LNCaP clone FGC (cell line): ENCODE data around the gene CTSC.

ENCODE experiments used
- DNase-seq: peaks from one replicate; pipeline ENCODE4 v3.0.0-alpha.2; 2011; ENCODE audit warnings: low read depth
- H3K4me3 ChIP-seq: 2 replicates; pipeline ENCODE4 v1.5.1; 2011; ENCODE audit warnings: mild to moderate bottlenecking, low read depth, low read length, control low read depth
- TF ChIP-seq, protein P1 (sequence below): IDR thresholded peaks from 2 replicates; pipeline ENCODE4 v1.5.1; 2012; ENCODE audit warnings: mild to moderate bottlenecking; ENCODE audit not compliant: control insufficient read depth, insufficient read depth; ENCODE audit errors: extremely low read depth

CTSC gene

DNA sequence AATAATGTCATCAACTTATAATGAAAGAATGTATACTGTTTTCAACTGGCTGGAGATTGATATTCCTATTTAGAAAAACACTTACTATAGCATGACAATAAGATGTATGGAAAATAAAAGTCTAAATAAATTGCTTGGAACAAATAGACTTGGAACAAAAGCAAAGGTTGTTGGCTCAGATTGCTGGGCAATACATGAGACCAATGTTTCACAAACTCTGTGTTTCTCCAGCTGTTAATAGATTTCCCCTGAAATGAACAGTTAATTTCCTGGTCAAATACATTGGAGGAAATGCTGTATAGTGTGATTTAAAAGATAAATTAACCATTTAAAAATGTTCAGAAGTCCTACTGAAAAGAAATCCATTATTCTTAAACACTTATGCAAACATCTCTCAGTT lies 40.1 kb upstream of the CTSC start:
- TF ChIP-seq, protein P1, sequence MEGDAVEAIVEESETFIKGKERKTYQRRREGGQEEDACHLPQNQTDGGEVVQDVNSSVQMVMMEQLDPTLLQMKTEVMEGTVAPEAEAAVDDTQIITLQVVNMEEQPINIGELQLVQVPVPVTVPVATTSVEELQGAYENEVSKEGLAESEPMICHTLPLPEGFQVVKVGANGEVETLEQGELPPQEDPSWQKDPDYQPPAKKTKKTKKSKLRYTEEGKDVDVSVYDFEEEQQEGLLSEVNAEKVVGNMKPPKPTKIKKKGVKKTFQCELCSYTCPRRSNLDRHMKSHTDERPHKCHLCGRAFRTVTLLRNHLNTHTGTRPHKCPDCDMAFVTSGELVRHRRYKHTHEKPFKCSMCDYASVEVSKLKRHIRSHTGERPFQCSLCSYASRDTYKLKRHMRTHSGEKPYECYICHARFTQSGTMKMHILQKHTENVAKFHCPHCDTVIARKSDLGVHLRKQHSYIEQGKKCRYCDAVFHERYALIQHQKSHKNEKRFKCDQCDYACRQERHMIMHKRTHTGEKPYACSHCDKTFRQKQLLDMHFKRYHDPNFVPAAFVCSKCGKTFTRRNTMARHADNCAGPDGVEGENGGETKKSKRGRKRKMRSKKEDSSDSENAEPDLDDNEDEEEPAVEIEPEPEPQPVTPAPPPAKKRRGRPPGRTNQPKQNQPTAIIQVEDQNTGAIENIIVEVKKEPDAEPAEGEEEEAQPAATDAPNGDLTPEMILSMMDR, result no peak
- no peak for DNase-seq
- no peak overlapping the region for H3K4me3 ChIP-seq

DNA sequence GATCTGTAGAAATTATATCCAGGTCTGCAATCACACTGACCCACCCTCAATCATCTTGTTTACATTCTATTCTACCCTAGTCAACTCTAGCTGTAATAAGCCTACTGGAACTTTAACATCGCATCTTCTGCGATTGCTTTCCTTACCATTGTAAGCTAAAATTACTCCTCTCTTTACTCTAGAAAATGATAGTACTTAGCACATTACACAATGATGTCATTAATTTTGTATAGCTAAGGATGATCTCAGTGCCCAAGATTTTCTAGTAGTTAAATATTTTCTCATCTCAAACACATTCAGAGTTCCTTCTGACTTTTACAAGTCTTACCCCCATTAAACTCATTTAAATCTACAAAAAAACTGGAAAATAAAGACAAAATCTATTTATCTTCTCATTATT lies 39.6 kb upstream of the CTSC start:
- TF ChIP-seq, protein P1, result no peak
- no peak for DNase-seq
- H3K4me3 ChIP-seq, result no peak overlapping the region

DNA sequence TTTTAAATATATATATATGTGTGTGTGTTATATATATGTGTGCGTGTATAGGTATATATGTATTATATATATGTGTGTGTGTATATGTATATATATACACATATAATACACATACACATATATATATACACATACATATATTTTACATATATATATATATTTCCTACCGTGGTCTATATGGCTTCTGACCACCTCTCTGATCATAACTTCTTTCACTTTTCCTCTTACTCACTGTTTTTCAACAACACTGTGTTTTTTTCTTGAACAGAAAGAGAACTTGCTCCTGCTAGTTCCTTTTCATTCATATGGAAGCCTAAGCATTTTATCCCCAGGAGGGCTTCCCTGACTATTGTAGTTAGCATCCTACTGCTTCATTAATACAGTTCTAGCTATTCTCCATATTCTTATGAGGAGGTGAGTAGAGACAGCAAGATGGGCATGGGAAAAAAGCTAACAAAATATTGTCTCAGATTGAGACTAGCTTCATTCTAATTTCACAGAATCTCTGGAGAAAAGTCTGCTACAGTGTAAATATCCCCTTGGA lies 38.5 kb upstream of the CTSC start:
- H3K4me3 ChIP-seq, result no peak overlapping the region
- no peak for DNase-seq
- TF ChIP-seq, protein P1, result no peak

DNA sequence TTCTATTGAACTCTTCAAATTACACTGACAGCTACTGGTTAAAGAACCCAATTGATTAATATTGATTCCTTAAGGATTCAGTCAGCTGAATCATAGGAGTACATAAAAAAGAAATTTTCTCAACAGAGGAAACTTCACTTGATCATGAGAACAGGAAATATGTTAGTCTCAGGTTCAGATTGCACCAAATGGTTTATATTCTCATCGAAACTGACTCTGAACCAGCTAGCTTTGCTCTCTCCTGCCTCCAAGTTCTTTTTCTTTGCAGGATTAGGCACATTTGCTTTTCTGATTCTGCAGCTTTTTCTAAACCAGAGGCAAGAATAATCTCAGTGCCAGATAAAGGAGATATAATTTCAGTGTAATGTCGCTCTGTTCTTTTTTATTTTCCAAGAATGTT lies 33.2 kb upstream of the CTSC start:
- TF ChIP-seq, protein P1, result no peak
- DNase-seq, result no peak
- H3K4me3 ChIP-seq, result no peak overlapping the region

DNA sequence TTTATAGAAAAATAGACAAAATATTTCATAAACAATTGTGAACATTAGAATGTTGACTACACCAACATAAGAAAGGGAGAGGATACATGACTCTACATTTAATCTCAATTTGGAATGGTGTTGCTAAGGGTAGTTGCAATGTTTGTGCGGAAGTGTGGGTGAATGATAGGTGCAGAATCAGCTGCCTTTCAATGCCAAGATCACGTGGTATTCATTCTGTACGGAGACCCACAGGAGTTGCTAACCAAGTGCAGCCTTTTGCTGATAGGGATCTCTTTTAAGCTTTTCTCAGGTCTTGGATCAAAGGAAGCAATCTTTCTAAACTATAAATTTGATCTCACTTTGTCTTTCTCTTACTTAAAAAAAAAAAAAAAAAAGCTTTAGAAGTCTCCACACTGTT lies 29.8 kb upstream of the CTSC start:
- TF ChIP-seq, protein P1, result no peak
- H3K4me3 ChIP-seq, result no peak overlapping the region
- no peak for DNase-seq

DNA sequence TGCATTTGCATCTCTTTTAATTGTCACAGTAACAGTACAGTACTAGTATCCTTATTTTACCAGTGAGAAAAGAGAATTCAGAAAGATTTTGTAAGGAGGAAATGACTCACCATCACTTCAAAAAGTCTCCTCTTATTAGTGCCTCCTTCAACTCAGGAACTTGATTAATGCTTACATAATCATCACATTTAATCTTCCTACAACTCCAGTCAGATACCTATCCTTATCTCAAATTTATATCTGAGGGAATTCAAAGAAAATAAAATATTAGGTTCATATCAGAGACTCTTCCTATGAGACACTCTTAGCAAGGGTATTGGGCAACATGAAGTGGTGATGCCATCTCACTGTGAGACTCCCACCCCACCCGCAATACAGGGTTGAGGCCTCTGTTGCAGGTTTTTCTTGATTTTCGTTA lies 26.1 kb upstream of the CTSC start:
- DNase-seq, result no peak
- TF ChIP-seq, protein P1, result no peak
- H3K4me3 ChIP-seq, result no peak overlapping the region

DNA sequence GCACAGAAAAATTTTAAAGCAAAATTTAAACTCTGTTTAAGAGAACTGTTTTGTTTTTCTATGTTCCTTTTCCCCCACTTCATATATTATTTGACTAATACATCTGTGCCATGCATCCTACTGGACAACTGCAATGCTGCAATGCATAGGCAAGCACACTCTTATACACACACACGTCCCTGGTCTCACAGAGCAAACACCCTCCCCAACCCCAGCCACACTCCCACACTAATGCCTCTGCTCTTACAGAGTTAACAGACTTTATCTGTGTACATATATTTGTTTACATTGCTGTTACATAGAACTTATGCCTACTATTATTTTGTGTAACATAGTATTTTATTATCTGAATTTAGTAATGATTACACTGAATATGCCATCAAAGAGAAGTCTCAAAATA lies 25.5 kb upstream of the CTSC start:
- TF ChIP-seq, protein P1, result no peak
- H3K4me3 ChIP-seq, result no peak overlapping the region
- no peak for DNase-seq
